PC-3 (cell line): ENCODE results near the gene GPC5. TPM values are rescaled to one million over a fixed set of nuclear protein-coding genes. Genes with fewer than 3 reads are reported as not detected.
A peak's percentile ranks its signal among the peaks of the same experiment; 100 is the strongest.

Source experiments
- ATAC-seq: fragments of 200-7000 bp; cut with Tn5 transposase; 2 replicates; pipeline ENCODE4 v1.9.1; 2020; ENCODE audit warnings: mild to moderate bottlenecking, moderate library complexity
- BruUV-seq: library from RNA; stranded (reverse); fragments of 400-500 nt; replicated peaks from 2 replicates; lab custom pipeline; 2021; lab: Mats Ljungman, UMichigan
- CTCF ChIA-PET: fragments of 300-600 bp; sonication (Branson Sonifier 250); formaldehyde crosslinking; loops from one replicate; lab custom pipeline; 2022; ENCODE audit warnings: antibody characterized with exemption; lab: Charles Lee
- POLR2A ChIA-PET: fragments of 300-600 bp; sonication (Branson Sonifier 250); formaldehyde crosslinking; loops from one replicate; lab custom pipeline; 2022; ENCODE audit warnings: antibody characterized with exemption; ENCODE audit not compliant: unreplicated experiment; lab: Charles Lee
- DNase-seq: peaks from one replicate; pipeline ENCODE4 v3.0.0-alpha.2; 2015
- H2AFZ ChIP-seq: fragments of 300-600 bp; sonication (generic); 2 replicates; pipeline ENCODE4 v1.6.0; 2016; ENCODE audit warnings: antibody characterized with exemption, low read length
- H3F3A ChIP-seq: fragments of 300-600 bp; sonication (generic); one replicate; pipeline ENCODE4 v1.6.0; 2017; ENCODE audit warnings: antibody characterized with exemption, low read length, control low read depth, mild to moderate bottlenecking; ENCODE audit not compliant: unreplicated experiment
- H3K27ac ChIP-seq: fragments of 300-600 bp; sonication (generic); 2 replicates; pipeline ENCODE4 v1.5.1; 2016; ENCODE audit warnings: mild to moderate bottlenecking, low read length
- H3K27me3 ChIP-seq: fragments of 300-600 bp; sonication (generic); 2 replicates; pipeline ENCODE4 v1.6.1; 2016; ENCODE audit warnings: low read length, mixed read lengths
- H3K36me3 ChIP-seq: fragments of 300-600 bp; sonication (generic); 2 replicates; pipeline ENCODE4 v1.6.1; 2016; ENCODE audit warnings: low read depth, mixed run types, low read length, mixed read lengths
- H3K4me1 ChIP-seq: fragments of 300-600 bp; sonication (generic); 2 replicates; pipeline ENCODE4 v1.5.1; 2016; ENCODE audit warnings: low read length; ENCODE audit not compliant: insufficient read depth
- H3K4me2 ChIP-seq: fragments of 300-600 bp; sonication (generic); 2 replicates; pipeline ENCODE4 v1.6.0; 2016; ENCODE audit warnings: low read length
- H3K4me3 ChIP-seq: fragments of 300-600 bp; sonication (generic); 2 replicates; pipeline ENCODE4 v1.5.1; 2016; ENCODE audit warnings: mild to moderate bottlenecking, low read length, mixed read lengths
- H3K79me2 ChIP-seq: fragments of 300-600 bp; sonication (generic); 2 replicates; pipeline ENCODE4 v1.6.1; 2017; ENCODE audit warnings: low read length, mixed read lengths
- H3K9ac ChIP-seq: fragments of 300-600 bp; sonication (generic); 2 replicates; pipeline ENCODE4 v1.6.0; 2016; ENCODE audit warnings: mild to moderate bottlenecking, low read length
- H3K9me2 ChIP-seq: fragments of 300-600 bp; sonication (generic); replicated peaks from 2 replicates; pipeline ENCODE4 v1.6.1; 2016; ENCODE audit warnings: mixed run types, low read length, mixed read lengths
- H3K9me3 ChIP-seq: fragments of 300-600 bp; sonication (generic); 2 replicates; pipeline ENCODE4 v1.6.1; 2016; ENCODE audit warnings: low read length, mixed read lengths
- H4K20me1 ChIP-seq: fragments of 300-600 bp; sonication (generic); 2 replicates; pipeline ENCODE4 v1.6.1; 2016; ENCODE audit warnings: low read length, mixed read lengths
- EZH2 ChIP-seq: fragments of 300-600 bp; sonication (generic); IDR thresholded peaks from one replicate; pipeline ENCODE4 v1.6.1; 2017; ENCODE audit warnings: antibody characterized with exemption, mild to moderate bottlenecking, low read length; ENCODE audit not compliant: unreplicated experiment
- EZH2phosphoT487 ChIP-seq: fragments of 300-600 bp; sonication (generic); IDR thresholded peaks from 2 replicates; pipeline ENCODE4 v1.6.1; 2018; ENCODE audit warnings: mild to moderate bottlenecking, antibody characterized with exemption, low read length, borderline replicate concordance
- intact Hi-C: fragments of 100-400 bp; cut with micrococcal nuclease; formaldehyde crosslinking; loops from 2 replicates; pipeline ENCODE4 v1.9.0; 2023
- total RNA-seq: library from RNA; depleted of rRNA; stranded (reverse); fragments of >200 nt; gene quantifications from 2 replicates; pipeline ENCODE4 v1.2.3, GENCODE V29; 2014
- TF ChIP-seq, protein P1 (sequence below): fragments of 300-600 bp; sonication (generic); conservative IDR thresholded peaks from 2 replicates; pipeline ENCODE4 v1.5.1; 2017; ENCODE audit warnings: antibody characterized with exemption, low read depth, mild to moderate bottlenecking, low read length

GPC5 gene
- total RNA-seq, 1 experiment from 2014 or later: not detected

DNA sequence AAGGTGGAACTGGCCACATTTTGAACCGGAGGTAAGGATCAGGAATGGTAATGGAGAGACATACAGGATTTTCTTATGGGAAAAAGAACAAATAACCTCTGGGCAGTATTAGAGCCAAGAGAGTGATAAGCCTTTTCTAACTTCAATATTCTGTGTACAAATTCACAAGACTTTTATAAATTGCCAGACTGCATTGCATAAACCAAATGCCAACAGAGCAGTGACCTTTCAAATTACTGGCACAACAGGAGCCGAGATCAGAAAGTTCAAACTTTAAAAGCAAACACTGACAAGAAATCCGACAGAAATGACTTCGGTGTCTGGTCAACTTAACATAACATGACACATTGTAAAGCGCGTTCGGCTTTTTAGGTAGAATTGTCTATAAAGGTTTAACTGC lies 737.1 kb downstream of the GPC5 start:
- no peak for TF ChIP-seq EZH2phosphoT487
- TF ChIP-seq EZH2: no peak
- TF ChIP-seq, protein P1, sequence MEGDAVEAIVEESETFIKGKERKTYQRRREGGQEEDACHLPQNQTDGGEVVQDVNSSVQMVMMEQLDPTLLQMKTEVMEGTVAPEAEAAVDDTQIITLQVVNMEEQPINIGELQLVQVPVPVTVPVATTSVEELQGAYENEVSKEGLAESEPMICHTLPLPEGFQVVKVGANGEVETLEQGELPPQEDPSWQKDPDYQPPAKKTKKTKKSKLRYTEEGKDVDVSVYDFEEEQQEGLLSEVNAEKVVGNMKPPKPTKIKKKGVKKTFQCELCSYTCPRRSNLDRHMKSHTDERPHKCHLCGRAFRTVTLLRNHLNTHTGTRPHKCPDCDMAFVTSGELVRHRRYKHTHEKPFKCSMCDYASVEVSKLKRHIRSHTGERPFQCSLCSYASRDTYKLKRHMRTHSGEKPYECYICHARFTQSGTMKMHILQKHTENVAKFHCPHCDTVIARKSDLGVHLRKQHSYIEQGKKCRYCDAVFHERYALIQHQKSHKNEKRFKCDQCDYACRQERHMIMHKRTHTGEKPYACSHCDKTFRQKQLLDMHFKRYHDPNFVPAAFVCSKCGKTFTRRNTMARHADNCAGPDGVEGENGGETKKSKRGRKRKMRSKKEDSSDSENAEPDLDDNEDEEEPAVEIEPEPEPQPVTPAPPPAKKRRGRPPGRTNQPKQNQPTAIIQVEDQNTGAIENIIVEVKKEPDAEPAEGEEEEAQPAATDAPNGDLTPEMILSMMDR: no peak
- H3F3A ChIP-seq: no peaks in the 10 kb centered on the region
- no peaks in the 10 kb centered on the region for H3K36me3 ChIP-seq
- no peak overlapping the region for H3K9ac ChIP-seq
- no peak for DNase-seq
- peaks cover 9% of the 10 kb centered on the region; the same call in 1 of the 2 replicates for H3K4me1 ChIP-seq
- no peaks in the 10 kb centered on the region for H3K79me2 ChIP-seq
- no peaks in the 10 kb centered on the region for H3K9me2 ChIP-seq
- H3K9me3 ChIP-seq: no peaks in the 10 kb centered on the region
- no peak overlapping the region for H3K27ac ChIP-seq
- BruUV-seq: no TSS peak
- no peak overlapping the region for H3K4me2 ChIP-seq
- ATAC-seq: no peak
- no peak overlapping the region for H2AFZ ChIP-seq
- no peak overlapping the region for H3K4me3 ChIP-seq
- H3K27me3 ChIP-seq: no peaks in the 10 kb centered on the region
- POLR2A ChIA-PET: no interaction called here
- intact Hi-C loops: no loop called here
- H4K20me1 ChIP-seq: no peaks in the 10 kb centered on the region
- CTCF ChIA-PET: no interaction called here

DNA sequence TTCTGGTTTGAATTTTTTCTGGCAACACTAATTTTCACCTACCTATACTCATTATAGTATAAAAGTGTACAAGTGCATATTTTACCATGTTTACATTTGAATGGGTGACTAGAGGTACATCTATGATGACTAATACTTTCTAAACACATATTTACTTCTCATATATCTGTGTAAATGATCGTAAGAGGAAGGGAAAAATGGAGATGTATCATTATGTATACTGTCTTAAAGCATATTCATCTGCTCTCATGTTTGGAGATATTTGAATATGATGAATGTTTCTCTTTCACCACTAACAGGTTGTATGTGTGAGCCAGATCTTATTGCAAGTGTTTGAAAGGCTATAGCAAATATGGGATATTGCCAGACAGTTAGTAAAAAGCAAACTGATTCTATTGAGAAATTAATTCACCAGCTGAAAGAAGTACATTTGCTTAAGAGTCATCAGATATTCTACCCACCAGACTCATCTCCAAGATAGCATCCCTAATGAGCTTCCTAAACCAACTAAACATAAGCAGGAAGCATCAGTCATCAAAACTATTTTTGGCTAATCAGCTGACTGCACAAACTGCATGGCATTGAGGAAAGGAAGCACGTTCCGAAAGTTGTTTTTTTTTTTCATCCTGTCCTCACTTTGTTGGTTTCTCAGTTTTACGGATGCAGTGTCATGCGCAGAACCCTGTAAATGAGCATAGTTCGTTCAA lies 738.2 kb downstream of the GPC5 start:
- peaks cover 9% of the 10 kb centered on the region; the same call in 1 of the 2 replicates for H3K4me1 ChIP-seq
- no peak overlapping the region for H3K4me3 ChIP-seq
- no peaks in the 10 kb centered on the region for H3K27me3 ChIP-seq
- ATAC-seq (peak; percentile 91), DNase-seq (peak; percentile 38)
- no peaks in the 10 kb centered on the region for H4K20me1 ChIP-seq
- intact Hi-C loops: loop anchor here (2.0 kb wide), 1 partner anchor 32 kb away; no protein-coding TSS in a partner anchor
- no peaks in the 10 kb centered on the region for H3K36me3 ChIP-seq
- TF ChIP-seq EZH2 (no peak), EZH2phosphoT487 (no peak)
- peak overlapping the region; percentile 29; the same call in 1 of the 2 replicates for H3K9ac ChIP-seq
- peak overlapping the region; percentile 76 for H3K27ac ChIP-seq
- no peaks in the 10 kb centered on the region for H3K9me3 ChIP-seq
- no peaks in the 10 kb centered on the region for H3F3A ChIP-seq
- ChIA-PET POLR2A (interaction anchor here (0.6 to 0.7 kb wide), 2 partner anchors 33 to 232 kb away, joined by 3 read pairs; no protein-coding TSS in a partner anchor), CTCF (no interaction called here)
- H3K9me2 ChIP-seq: no peaks in the 10 kb centered on the region
- H3K79me2 ChIP-seq: no peaks in the 10 kb centered on the region
- H2AFZ ChIP-seq: no peak overlapping the region
- no TSS peak for BruUV-seq
- peak overlapping the region; percentile 53 for H3K4me2 ChIP-seq

DNA sequence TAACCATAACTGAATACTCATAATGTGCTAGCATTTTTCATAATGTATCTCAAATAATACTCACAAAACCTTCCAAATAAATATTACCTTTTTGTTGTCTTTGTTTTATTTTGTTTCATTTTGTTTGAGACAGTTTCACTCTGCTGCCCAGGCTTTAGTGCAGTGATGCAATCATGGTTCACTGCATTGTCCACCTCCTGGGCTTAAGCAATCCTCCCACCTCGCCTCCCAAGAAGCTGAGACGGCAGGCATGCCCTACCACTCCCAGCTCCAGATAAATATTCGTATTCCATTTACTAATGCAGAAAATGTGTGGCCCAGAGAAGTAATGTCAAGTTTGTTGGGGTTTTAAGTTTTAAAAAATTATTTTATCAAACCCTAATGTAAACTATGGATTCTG lies 739.1 kb downstream of the GPC5 start:
- CTCF ChIA-PET: no interaction called here
- peak overlapping the region; percentile 76; the same call in 1 of the 2 replicates for H3K27ac ChIP-seq

More for the DNA sequence above, 739.1 kb downstream of the GPC5 start:
- no peaks in the 10 kb centered on the region for H3K27me3 ChIP-seq
- H3K9me2 ChIP-seq: no peaks in the 10 kb centered on the region
- peak overlapping the region; percentile 53 for H3K4me2 ChIP-seq
- H3K4me3 ChIP-seq: no peak overlapping the region
- intact Hi-C loops: loop anchor here (2.0 kb wide), 1 partner anchor 33 kb away; no protein-coding TSS in a partner anchor
- no peaks in the 10 kb centered on the region for H3F3A ChIP-seq
- TF ChIP-seq EZH2 (no peak), EZH2phosphoT487 (no peak)
- TF ChIP-seq, protein P1: no peak
- no peaks in the 10 kb centered on the region for H4K20me1 ChIP-seq
- ATAC-seq (no peak), DNase-seq (peak; percentile 2)
- no TSS peak for BruUV-seq
- H3K4me1 ChIP-seq: peaks cover 9% of the 10 kb centered on the region; the same call in 1 of the 2 replicates
- H3K9me3 ChIP-seq: no peaks in the 10 kb centered on the region
- no peak overlapping the region for H2AFZ ChIP-seq
- no peaks in the 10 kb centered on the region for H3K36me3 ChIP-seq
- H3K79me2 ChIP-seq: no peaks in the 10 kb centered on the region
- POLR2A ChIA-PET: no interaction called here
- H3K9ac ChIP-seq: no peak overlapping the region; the same call in 1 of the 2 replicates
